Fibroblast of pulmonary artery (primary cell): Measurements from ENCODE around the gene AHDC1.
"Not testable (repeated sequence)": the region's sequence is repeated elsewhere in the genome, so short reads cannot be mapped to it uniquely, and the experiment has no call there.

Experiments used
- DNase-seq: peaks from one replicate; pipeline ENCODE4 v3.0.0-alpha.2; 2010; ENCODE audit warnings: low read depth
- H3K4me3 ChIP-seq: replicated peaks from 2 replicates; pipeline ENCODE4 v1.5.1; 2011; ENCODE audit warnings: low read depth, mild to moderate bottlenecking, control low read depth, low read length, moderate library complexity
- CTCF ChIP-seq: IDR thresholded peaks from 2 replicates; pipeline ENCODE4 v1.5.1; 2011; ENCODE audit warnings: mild to moderate bottlenecking, control low read depth, low read length, inconsistent platforms; ENCODE audit errors: missing control alignments

AHDC1 gene

DNA sequence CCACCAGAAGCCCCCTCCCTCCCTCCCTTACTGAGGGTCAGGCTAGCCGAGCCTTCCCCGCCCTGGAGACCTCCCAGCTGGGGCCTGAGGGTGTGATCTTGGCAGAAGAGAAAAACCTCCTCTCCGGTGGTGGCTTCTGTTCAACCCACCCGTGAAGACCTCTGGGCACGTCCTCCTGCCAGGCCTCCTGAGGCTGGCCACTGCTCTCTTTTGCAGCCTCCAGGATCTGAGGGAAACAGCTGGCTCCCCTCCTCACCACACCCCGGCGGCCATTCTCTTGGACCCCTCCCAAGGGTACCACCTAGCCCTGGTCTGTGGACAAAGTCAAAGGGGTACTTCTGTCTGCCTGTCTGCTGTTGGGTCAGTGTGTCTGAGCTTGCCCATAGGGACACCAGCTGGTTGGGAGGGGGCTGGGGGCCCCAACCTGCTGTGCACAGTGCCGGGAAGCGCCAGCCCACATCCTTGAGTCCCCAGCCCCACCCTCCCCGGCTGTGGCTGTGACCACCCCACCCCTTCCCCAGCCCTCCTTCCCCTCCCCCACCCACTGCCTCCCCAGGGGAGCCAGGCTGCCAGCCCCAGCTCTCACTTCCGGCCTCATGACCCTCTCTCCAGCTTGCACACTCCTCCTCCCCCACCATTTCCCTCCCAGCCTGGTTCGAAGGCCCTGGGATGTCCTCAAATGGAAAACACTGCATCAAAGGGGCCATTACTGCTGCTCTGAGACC is 48.1 kb downstream of the AHDC1 start:
- no peak overlapping the region for H3K4me3 ChIP-seq
- DNase-seq, result peak; percentile 71
- no peak for TF ChIP-seq CTCF

DNA sequence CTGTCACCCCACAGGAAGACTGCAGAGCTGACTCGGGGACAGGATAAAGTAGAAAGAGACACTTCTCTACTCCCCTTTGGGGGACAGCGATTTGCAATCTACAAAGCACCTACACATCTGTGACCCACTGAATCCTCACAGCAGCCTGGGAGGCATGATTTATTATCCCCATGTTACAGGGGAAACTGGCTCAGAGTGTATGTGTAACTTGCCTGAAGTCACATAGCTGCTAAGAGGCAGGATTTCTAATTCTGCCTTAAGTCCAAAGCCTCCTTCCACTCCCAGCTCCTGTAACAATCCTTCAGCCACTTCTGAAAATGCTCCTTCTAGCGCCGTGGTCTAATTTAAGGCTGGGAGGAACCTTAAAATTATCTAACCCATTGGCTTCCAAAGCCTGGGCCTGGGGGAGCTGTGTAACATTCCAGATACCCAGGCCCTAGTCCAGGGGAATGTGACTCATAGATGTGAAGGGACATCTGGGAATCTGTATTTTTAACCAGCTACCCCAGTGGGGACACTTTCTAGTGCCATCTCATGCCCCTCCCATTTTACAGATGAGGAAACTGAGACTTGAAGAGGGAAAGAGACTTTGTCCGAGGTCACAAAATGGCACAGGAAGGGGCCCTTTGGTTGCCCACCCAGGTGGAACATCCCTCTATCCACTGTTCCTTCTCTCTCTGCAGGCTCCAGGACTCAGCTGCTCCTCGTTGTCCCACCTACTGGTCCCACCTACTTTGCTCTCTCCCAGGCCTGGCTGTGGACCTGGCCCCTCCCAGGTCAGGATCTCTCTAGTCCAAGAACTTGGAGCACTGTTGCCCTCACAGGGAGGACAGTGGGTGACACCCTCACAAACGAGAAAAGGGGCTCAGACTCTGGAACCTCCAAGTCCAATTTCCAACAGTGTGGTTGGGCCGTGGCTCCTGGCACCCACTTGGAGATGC is 48.9 kb downstream of the AHDC1 start:
- TF ChIP-seq CTCF, result no peak
- H3K4me3 ChIP-seq, result no peak overlapping the region
- DNase-seq, result no peak

GRCh38 chr1:27554293-27554692 is 49.7 kb downstream of the AHDC1 start:
- no peak for DNase-seq
- TF ChIP-seq CTCF, result no peak
- H3K4me3 ChIP-seq, result no peak overlapping the region

DNA sequence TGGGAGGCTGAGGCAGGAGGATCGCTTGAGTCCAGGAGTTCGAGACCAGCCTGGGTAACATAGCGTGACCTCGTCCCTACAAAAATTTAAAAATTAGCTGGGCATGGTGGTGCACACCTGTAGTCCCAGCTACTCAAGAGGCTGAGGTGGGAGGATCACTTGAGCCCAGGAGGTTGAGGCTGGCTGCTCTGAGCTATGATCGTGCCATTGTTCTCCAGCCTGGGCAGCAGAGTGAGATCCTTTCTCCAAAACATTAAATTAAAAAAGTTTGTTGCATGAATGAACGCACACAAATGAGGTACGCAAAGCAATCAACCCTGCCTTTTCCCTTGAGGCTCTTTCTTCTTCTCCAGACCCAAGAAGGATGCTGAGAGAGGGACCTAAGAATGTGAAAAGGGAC is 50.1 kb downstream of the AHDC1 start:
- not testable (repeated sequence) for H3K4me3 ChIP-seq, DNase-seq

DNA sequence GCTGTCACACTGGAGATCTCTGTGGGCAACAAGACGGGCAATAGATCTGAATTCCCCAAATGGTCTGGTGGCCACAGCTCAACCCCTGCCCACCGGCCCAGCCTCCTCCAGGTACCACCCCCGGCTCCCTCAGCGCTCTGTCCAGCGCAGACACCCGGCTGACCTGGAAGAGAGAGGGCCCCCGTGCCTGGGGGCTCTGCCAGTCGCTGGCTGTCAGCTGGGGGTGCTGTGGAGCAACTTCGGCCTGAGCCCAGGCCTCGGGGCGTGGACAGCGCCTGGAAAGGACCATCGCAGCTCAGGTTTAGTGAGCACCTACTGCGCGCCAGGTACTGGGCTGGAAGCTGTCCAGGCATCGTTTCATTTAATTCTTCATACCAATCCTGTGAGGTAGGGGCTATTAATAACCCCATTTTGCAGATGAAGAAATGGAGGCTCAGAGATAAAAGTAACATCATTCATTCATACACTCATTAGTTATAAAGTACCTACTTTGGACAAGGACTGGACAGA is 51.0 kb downstream of the AHDC1 start:
- DNase-seq, result no peak
- H3K4me3 ChIP-seq, result no peak overlapping the region
- TF ChIP-seq CTCF, result no peak

DNA sequence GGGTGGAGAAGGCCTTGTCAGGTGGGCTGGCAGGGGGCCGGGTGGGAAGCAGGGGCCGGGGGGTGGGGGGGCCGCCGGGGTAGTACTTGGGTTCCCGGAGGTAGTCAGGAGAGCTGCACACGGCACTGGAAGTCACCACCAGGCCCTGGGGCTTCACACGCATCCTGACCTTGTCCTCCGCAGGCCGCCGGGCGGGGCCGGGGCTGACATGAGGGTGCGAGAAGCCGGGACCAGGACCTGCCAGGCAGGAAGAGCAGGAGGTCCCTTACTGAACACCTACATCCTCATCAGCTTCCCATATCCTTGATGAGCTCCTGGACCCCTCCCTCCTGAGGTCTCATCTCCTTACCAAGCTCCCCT is 52.0 kb downstream of the AHDC1 start:
- no peak for TF ChIP-seq CTCF
- no peak overlapping the region for H3K4me3 ChIP-seq
- DNase-seq, result no peak

DNA sequence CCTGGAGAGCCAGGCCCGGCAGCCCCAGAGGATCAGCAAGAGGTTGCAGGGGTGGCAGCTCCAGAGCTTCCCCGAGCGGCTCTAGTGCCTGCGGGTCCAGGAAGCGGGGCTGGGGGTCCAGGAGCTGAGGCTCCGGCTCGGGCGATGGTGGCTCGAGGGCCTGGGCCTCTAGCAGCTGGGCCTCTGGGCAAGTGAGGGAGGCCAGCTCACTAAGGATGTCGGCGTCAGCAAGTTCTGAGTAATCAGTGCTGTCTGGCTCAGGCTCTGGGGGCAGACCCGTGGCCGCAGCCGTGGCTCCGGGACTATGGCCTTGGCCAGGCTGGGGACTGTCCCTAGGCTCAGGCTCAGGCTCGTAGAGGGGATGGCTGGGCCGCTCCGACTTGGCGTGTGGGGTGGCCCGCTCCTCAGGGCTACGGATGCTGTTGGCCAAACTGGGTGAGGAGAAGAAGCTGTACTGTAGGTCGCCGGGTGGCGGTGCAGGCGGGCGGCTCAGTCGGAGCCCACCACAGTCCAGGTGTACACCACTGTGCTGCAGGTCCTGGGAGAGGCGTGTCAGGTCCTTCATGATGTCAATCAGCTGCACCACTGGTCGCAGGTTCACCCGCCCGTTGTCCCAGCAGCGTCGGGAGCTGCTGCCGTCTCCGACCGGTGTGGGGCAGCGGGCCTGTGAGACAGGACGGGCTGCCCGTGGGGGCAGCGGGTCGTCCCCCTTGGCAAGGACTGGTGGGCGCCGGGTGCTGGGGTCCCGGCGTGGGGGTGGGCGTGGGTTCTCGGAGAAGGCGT is 52.6 kb downstream of the AHDC1 start:
- no peak for DNase-seq
- TF ChIP-seq CTCF, result no peak
- no peak overlapping the region for H3K4me3 ChIP-seq
